GM12874 (cell line): Measurements from ENCODE around the gene SLC16A4.

ENCODE experiments used
- CTCF ChIP-seq: IDR thresholded peaks from 2 replicates; pipeline ENCODE4 v1.5.1; 2011; ENCODE audit warnings: low read depth, mild to moderate bottlenecking, control low read depth, low read length, moderate library complexity; ENCODE audit not compliant: insufficient read depth

Gene SLC16A4

GRCh38 chr1:110328700-110329099 lies 62.1 kb downstream of the SLC16A4 start:
- TF ChIP-seq CTCF: no peak

- no peak for TF ChIP-seq CTCF
These were observed 62.6 kb downstream of the SLC16A4 start for GRCh38 chr1:110328274-110328673.

GRCh38 chr1:110326826-110327225 lies 64.0 kb downstream of the SLC16A4 start:
- no peak for TF ChIP-seq CTCF

GRCh38 chr1:110324667-110325066 lies 66.2 kb downstream of the SLC16A4 start:
- no peak for TF ChIP-seq CTCF

GRCh38 chr1:110321846-110322245 lies 69.0 kb downstream of the SLC16A4 start:
- TF ChIP-seq CTCF: no peak

GRCh38 chr1:110321045-110321444 lies 69.8 kb downstream of the SLC16A4 start:
- TF ChIP-seq CTCF: no peak

- no peak for TF ChIP-seq CTCF
These were observed 70.7 kb downstream of the SLC16A4 start for GRCh38 chr1:110320168-110320518.
